Right lobe of liver (tissue), 6 donors: Measurements from ENCODE around the gene PHLDA1. TPM values are rescaled to one million over a fixed set of nuclear protein-coding genes. Genes with fewer than 3 reads are reported as not detected.

Source experiments
- ATAC-seq, 4 donors: fragments of 200-7000 bp; cut with Tn5 transposase; one replicate each; pipeline ENCODE4 v1.9.1; 2020; ENCODE audit warnings: mild to moderate bottlenecking in 4 of 4, moderate library complexity in 4 of 4
- DNase-seq, 3 donors: peaks; one replicate each; pipeline ENCODE4 v3.0.0-alpha.2; 2020
- H3K27ac ChIP-seq, 3 donors: fragments of 200-600 bp; one replicate each; pipeline ENCODE4 v1.8.0; 2022
- H3K27me3 ChIP-seq, 2 donors: fragments of 200-600 bp; one replicate each; pipeline ENCODE4 v1.8.0; 2022
- H3K36me3 ChIP-seq, 4 donors: fragments of 200-600 bp; sonication (generic) in 1 of 4; one replicate each; pipeline versions ENCODE4 v1.5.1 to v1.8.0; 2017 to 2022; ENCODE audit warnings: control low read depth in 1 of 4
- H3K4me1 ChIP-seq, 4 donors: fragments of 200-600 bp; sonication (generic) in 1 of 4; one replicate each; pipeline versions ENCODE4 v1.5.1 to v1.8.0; 2017 to 2022; ENCODE audit warnings: control low read depth in 1 of 4
- H3K4me3 ChIP-seq, 3 donors: fragments of 200-600 bp; one replicate each; pipeline ENCODE4 v1.8.0; 2022
- H3K9me3 ChIP-seq, 4 donors: fragments of 200-600 bp; sonication (generic) in 1 of 4; one replicate each; pipeline versions ENCODE4 v1.5.1 to v1.8.0; 2017 to 2022; ENCODE audit warnings: control low read depth in 1 of 4
- POLR2A ChIP-seq: fragments of 450-650 bp; IDR thresholded peaks from one replicate; pipeline ENCODE4 v1.6.1; 2017; ENCODE audit warnings: antibody characterized with exemption, mild to moderate bottlenecking
- WGBS: methylation state at CpG from one replicate; pipeline ENCODE4 v1.1.6; 2018; ENCODE audit warnings: low coverage, low lambda C conversion rate; ENCODE audit not compliant: insufficient coverage; ENCODE audit errors: missing lambda C conversion rate; 5-methylcytosine and 5-hydroxymethylcytosine counted together
- intact Hi-C, 2 donors: fragments of 100-400 bp; cut with DNase I; formaldehyde crosslinking; loops; one replicate each; pipeline versions ENCODE4 v1.11.2 to v1.14.1; 2022
- total RNA-seq, 6 experiments: library from RNA; depleted of rRNA in 2 of 6; stranded (reverse); fragments of >200 nt in 2 of 6; fragmentation: NEBNext Ultra II Directional in 3 of 6; extraction: Animal tissue kit (Norgen Biotek cat#: 25700) in 3 of 6; gene quantifications; one replicate each; pipeline versions ENCODE4 v1.1.0 to v1.2.4, GENCODE V29; 2016 to 2023
- TF ChIP-seq, protein P1 (sequence below), 4 donors: fragments of 200-600 bp in 3 of 4; fragments of 450-650 bp in 1 of 4; IDR thresholded peaks; one replicate each; pipeline versions ENCODE4 v1.5.1 to v1.8.0; 2016 to 2022; ENCODE audit warnings: antibody characterized with exemption in 4 of 4, mild to moderate bottlenecking in 2 of 4
- donor health status: DM: no; HTN: yes; CAD: no.
- donor health status: DM: no; HTN: no; CAD: no.
- donor health status: DM: no; HTN: no; CAD: no.
- donor health status: DM: no; HTN: yes; CAD: no.
- donor health status: DM: no; HTN: yes; CAD: no.

Gene PHLDA1
- total RNA-seq, 6 experiments from 2014 or later, result 1.7 to 22.4 (median 14.3) TPM

DNA sequence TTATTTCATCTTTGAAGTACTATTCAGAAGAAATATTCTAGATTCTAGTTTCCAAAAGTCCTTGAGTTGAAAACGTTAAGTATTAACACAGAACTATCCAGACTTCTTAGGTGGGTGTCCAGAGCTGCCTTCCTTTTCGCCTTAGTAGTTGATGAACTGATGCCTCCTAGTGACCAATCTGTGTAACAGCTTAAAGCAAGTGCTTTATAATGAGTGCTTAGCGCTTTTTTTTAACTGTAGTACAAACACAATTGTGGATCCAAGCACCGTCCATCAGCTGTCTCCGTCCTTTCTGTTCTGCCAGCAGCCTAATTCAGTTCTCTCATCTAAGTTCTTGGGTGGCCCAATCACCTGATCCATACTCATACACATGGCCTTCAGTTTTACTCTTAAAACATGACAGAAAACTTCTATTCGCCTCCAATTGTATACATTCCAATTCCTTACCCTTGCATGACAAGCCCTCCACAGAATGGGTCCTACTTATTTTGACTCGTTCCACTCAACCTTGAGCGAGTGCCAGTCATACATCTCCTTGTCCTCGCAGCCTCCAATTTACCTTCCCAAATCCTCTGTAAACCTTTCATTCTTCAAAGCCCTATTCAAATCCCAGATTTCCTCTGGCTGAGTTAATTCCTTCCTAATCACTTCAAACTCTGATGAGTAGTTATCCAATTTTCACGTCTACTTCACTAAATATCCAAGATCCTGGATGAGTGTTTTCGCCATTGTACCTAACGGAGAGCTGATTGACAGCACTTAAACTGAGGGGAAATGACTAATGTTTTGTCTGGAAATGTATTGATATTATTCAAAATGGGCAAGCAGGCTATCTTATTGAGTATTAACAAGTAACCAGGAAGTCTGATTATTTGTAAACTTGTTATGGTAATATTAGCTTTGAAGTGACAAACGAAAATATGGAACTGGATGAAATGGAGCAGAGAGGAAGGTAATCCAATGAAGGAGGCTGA lies 5.8 kb upstream of the PHLDA1 start:
- Histone ChIP-seq H3K27ac (no peak overlapping the region), H3K36me3 (no peaks in the 10 kb centered on the region), H3K9me3 (no peaks in the 10 kb centered on the region), H3K4me1 (peaks cover 0 to 6% (median 0%) of the 10 kb centered on the region in 4 donors), H3K27me3 (no peaks in the 10 kb centered on the region), H3K4me3 (no peak overlapping the region)
- TF ChIP-seq, protein P1, sequence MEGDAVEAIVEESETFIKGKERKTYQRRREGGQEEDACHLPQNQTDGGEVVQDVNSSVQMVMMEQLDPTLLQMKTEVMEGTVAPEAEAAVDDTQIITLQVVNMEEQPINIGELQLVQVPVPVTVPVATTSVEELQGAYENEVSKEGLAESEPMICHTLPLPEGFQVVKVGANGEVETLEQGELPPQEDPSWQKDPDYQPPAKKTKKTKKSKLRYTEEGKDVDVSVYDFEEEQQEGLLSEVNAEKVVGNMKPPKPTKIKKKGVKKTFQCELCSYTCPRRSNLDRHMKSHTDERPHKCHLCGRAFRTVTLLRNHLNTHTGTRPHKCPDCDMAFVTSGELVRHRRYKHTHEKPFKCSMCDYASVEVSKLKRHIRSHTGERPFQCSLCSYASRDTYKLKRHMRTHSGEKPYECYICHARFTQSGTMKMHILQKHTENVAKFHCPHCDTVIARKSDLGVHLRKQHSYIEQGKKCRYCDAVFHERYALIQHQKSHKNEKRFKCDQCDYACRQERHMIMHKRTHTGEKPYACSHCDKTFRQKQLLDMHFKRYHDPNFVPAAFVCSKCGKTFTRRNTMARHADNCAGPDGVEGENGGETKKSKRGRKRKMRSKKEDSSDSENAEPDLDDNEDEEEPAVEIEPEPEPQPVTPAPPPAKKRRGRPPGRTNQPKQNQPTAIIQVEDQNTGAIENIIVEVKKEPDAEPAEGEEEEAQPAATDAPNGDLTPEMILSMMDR (IDR thresholded peaks at IDR 0.05), result peak; percentile 81 to 93 (median 83)
- TF ChIP-seq POLR2A, result no peak
- intact Hi-C loops, result loop anchor here (10.0 kb wide), 2 partner anchors 223 to 513 kb away; no protein-coding TSS in a partner anchor
- peak; percentile 84 to 91 (median 86) for ATAC-seq
- DNase-seq, result no peak
- 28% methylated on average over 13 of the region's 13 CpGs for WGBS

DNA sequence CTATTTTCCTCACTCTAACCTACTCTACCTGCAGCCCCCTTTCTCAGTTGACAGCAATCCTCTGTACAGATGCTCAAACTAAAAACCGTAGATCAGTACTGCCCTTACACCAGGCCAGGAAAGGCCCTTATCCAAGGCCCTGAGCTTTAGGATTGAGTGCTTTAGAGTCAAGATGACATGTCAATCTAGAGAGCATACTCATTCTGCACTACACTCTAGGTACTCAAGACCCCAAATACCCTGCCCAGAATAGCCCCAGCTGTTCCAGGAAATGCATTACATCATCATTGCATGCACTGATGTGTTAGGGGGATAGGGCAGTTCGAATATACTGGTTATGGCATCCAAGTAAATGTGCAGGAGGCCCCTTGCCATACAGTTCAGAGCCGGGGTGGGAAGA lies 3.5 kb upstream of the PHLDA1 start:
- Histone ChIP-seq H3K27ac (no peak overlapping the region), H3K36me3 (no peaks in the 10 kb centered on the region), H3K4me3 (no peak overlapping the region), H3K27me3 (no peaks in the 10 kb centered on the region), H3K9me3 (no peaks in the 10 kb centered on the region), H3K4me1 (peaks cover 0 to 9% (median 0%) of the 10 kb centered on the region in 4 donors)
- no peak for ATAC-seq
- WGBS, result 86% methylated on average over 1 of the region's 3 CpGs
- DNase-seq, result no peak
- TF ChIP-seq, protein P1 (IDR thresholded peaks at IDR 0.05), result no peak
- no peak for TF ChIP-seq POLR2A
- intact Hi-C loops, result loop anchor here (10.0 kb wide), 2 partner anchors 220 to 510 kb away; no protein-coding TSS in a partner anchor

DNA sequence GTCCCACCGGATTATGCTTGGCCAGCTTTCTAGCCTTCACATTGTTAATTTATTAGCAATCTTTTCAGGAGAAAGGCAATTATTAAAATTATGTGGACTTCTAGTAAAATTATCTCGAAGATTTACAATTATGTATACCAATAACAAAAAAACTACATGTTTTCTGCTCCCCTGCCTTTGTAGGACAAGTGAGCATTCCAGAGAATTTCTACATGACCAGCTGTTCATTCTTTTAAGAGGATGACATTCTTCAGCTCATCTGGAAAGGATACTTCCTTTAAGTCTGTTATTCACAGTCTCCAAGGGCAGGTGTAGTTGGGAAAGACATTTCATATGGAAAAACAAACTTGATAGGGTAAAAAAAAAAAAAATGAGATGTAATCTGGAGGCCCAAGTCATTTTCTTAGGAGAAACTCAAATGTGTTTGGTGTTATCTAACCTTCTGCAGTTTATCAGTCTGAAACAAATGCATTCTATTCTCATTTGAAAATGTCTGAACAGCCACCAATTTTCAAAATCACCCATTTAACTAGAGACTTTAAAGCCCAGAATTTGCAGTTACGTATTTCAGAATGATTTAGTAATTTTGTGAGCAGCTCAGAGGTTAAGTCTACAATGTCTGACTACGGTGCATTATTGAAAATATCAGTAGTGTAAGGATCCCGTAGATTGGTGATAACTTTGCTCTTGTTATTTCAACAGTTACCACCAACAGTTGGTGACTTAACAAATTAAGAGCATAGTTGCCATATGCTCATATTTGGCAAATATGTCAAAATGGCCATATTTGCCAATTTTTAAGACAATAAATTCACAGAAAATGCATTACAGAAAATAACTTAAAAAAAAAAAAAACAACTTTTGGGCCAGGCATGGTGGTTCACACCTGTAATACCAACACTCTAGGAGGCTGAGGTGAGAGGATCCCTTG lies 1.8 kb upstream of the PHLDA1 start:
- peaks cover 0 to 10% (median 3%) of the 10 kb centered on the region in 4 donors for H3K4me1 ChIP-seq
- H3K36me3 ChIP-seq, result no peaks in the 10 kb centered on the region
- no peaks in the 10 kb centered on the region for H3K9me3 ChIP-seq
- H3K4me3 ChIP-seq, result peak overlapping the region; percentile 78 to 90 (median 82)
- H3K27ac ChIP-seq, result peak overlapping the region; percentile 98 to 99 (median 98)
- H3K27me3 ChIP-seq, result no peaks in the 10 kb centered on the region
- DNase-seq, result no peak
- intact Hi-C loops, result loop anchor here (10.0 kb wide), 2 partner anchors 219 to 509 kb away; no protein-coding TSS in a partner anchor
- 76% methylated on average over 4 of the region's 5 CpGs for WGBS
- no peak for ATAC-seq
- no peak for TF ChIP-seq POLR2A

DNA sequence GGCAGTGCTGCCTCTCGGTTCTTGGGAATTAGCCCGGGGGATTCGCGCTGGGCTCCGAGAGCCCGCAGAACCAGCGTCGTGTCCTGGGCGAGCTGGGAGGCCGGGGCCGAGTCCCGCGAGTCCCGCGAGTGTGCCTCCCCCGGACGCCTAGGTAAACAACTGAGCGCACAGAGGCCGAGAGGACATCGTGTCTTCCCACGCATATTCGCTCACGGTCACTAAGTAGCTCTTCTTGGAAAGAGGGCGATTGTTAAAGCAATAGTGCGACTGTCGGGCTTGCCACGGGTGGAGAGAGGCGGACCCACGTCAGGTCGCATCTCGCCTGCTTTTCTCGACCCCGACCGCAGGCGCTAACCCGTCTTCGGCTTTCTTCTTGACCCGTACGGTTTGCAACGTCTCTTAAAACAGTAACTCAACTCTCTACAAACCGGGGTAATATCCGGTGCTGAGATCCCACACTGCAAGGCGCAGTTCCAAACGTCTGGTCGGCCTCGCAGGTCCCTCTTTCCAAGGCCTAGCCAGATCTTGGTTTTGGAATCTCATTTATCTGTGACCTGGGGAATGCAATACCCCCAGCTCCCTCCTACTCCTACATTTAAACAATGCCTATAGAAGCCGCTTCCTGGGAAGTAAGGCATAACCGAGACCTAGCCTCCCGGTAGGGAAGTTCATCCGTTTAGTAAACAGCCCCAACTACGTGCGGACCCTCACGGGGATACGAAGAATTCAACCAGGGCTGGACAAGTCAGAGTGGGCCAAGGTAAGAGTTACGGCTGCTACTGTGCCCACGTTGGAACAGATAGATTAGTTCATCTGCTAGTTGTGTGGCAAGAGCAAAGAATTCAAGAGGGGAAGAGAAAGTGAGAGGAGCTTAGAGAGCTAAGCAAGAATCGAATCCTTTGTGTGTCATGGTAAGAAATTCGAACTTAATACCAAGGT lies 736 bp upstream of the PHLDA1 start:
- TF ChIP-seq POLR2A, result peak; percentile 41
- TF ChIP-seq, protein P1 (IDR thresholded peaks at IDR 0.05), result no peak
- peak; percentile 37 to 71 (median 67) for DNase-seq
- H3K36me3 ChIP-seq, result no peaks in the 10 kb centered on the region
- ATAC-seq, result peak; percentile 46 to 64 (median 55)
- WGBS, result 3% methylated on average over 37 of the region's 58 CpGs
- no peaks in the 10 kb centered on the region for H3K27me3 ChIP-seq
- H3K27ac ChIP-seq, result peak overlapping the region; percentile 98 to 99 (median 98)
- H3K4me1 ChIP-seq, result peaks cover 0 to 10% (median 3%) of the 10 kb centered on the region in 4 donors
- H3K4me3 ChIP-seq, result peak overlapping the region; percentile 78 to 90 (median 82)
- intact Hi-C loops, result loop anchor here (10.0 kb wide), 2 partner anchors 218 to 508 kb away; no protein-coding TSS in a partner anchor
- H3K9me3 ChIP-seq, result no peaks in the 10 kb centered on the region
